Fibroblast of peridontal ligament (primary cell): Measurements from ENCODE around the gene GLOD4.
"Not testable (repeated sequence)": the region's sequence is repeated elsewhere in the genome, so short reads cannot be mapped to it uniquely, and the experiment has no call there.

ENCODE experiments used
- DNase-seq: peaks from one replicate; pipeline ENCODE4 v3.0.0-alpha.2; 2010; ENCODE audit errors: extremely low read depth

GLOD4 gene, protein sequence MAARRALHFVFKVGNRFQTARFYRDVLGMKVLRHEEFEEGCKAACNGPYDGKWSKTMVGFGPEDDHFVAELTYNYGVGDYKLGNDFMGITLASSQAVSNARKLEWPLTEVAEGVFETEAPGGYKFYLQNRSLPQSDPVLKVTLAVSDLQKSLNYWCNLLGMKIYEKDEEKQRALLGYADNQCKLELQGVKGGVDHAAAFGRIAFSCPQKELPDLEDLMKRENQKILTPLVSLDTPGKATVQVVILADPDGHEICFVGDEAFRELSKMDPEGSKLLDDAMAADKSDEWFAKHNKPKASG

GRCh38 chr17:781805-782731 lies at the start of gene GLOD4, which contains the start of gene MRM3:
Gene GLOD4 (minus strand): TSS chr17:782280. CDS start chr17:782255, 25 bp downstream.
Gene MRM3 (plus strand): TSS chr17:782353. CDS start chr17:782379, 26 bp downstream.
- peak; percentile 84 for DNase-seq

DNA sequence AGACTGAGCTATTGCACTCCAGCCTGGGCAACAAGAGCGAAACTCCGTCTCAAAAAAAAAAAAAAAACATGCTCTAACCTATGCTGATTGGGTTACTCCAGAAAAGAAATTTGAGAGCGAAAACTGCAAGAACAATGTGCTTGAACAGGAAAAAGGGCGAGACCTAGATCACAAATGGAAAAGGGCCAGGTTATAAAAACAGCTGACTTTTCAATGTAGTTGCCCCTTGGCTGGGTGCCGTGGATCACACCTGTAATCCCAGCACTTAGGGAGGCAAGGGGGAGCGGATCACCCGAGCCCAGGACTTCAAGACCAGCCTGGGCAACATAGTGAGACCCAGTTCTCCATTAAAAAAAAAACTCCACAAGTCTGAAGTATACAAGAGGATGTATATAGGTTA lies 48.9 kb upstream of the GLOD4 start:
- no peak for DNase-seq

DNA sequence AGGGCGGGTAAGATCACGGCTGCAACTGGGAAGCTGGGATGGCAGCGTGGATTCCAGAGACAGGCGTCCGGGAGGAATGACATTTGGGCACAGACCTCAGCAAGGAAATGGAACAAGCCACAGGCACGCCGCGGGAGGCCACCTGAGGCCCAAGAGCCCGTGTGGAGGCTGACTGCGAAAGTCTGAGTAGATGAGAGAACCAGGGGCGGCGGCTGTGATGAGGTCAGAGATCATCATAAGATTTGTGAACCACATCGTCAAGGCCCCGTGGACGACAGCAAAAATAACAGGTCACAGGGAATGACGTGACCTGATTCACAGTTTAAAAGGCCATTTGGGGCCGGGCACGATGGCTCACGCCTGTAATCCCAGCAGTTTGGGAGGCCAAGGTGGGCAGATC lies 48.3 kb upstream of the GLOD4 start:
- no peak for DNase-seq

- DNase-seq: not testable (repeated sequence)
Observed at GRCh38 chr17:829614-830013, 47.5 kb upstream of the GLOD4 start.

GRCh38 chr17:828761-829160 lies 46.7 kb upstream of the GLOD4 start:
- peak; percentile 84 for DNase-seq

DNA sequence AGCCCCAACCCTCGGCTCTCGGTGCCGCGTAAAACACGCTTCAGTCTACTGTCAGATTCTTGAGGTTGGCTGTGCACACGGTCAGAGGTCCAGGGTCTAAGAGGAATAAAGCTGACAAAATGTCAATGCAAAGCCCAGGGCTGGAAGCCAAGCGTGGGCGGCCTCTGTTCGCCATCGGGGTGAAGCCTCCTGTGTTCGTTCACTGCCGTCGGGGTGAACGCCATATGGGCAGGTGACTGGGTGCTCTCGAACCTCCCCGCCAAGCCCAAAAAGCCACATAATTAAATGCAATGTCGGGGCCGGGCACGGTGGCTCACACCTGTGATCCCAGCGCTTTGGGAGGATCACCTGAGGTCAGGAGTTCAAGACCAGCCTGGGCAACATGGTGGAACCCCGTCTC lies 44.7 kb upstream of the GLOD4 start:
- no peak for DNase-seq

DNA sequence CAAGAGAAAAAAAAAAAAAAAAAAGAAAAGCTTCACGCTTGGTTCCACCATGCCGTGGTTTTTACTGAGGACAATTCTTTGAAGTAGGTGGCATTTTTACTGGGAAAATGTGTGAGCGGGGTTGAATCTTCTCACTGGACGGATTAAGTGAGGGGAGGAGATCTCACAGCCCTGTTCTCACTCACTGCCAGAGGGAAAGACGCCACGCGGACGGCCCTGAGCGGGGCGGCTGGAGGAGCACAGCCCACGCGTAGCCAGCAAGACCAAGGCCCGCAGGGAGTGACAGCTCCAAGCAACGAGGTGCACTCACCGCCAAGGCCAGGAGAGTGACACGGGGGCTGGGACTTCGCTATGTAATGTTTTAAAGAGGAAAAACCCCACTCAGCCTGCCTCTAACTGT lies 43.1 kb upstream of the GLOD4 start:
- no peak for DNase-seq

GRCh38 chr17:824378-824777 lies 42.3 kb upstream of the GLOD4 start:
- no peak for DNase-seq

DNA sequence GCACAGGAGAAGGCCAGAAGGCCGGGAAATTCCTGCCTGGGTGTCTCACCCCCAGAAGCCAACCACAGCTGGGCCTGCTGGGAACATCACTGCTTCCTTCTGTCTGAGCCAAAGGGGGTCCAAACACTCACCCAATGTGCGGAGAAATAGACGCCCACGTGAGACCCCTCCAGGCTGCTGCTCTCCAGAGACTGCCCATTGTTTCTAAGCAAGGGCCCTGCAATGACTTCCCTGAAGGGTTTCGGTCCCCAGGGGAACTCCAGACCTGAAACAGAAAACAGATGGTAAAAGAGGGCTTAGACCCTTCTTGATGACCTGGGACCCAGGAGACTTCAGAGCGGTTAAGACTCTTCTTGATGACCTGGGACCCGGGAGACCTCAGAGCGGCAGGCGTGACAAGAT lies 41.4 kb upstream of the GLOD4 start:
- no peak for DNase-seq

DNA sequence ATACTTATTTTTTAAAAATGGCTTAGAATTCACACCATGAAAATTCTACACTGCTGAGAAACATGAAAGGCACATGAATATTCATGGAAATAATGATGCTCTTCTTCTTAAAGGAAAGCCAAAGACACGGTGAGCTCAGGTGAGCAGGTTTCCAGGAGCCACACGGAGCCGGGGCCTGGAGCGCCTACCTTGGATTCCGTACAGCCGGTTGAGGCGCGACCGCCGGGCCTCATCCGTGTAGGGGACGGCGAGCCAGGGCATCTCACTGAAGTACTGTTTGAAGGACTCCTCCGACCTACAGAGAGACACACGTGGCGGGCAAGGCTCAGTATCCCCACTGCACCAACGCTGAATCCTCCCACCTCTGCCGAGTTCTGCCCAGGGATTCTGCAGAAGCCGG lies 37.2 kb upstream of the GLOD4 start:
- DNase-seq: no peak

DNA sequence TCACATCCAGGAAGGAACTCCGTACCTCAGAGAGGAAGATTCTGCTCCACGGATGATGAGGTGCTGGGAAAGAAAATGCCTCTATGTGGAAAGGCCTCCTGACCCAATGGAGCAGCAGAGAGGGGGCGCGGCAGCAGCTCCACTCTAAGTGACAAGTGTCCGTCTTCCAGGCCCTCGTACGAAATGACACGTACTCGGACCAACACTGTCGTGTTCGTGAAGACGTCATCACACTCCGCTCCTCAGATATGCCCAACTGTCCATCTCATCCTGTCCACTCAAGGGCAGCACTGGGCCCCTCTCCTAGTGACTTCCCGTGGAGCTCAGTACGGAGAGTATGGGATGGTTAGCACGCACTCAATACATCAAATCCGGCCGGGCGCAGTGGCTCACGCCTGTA lies 32.3 kb upstream of the GLOD4 start:
- DNase-seq: no peak

DNA sequence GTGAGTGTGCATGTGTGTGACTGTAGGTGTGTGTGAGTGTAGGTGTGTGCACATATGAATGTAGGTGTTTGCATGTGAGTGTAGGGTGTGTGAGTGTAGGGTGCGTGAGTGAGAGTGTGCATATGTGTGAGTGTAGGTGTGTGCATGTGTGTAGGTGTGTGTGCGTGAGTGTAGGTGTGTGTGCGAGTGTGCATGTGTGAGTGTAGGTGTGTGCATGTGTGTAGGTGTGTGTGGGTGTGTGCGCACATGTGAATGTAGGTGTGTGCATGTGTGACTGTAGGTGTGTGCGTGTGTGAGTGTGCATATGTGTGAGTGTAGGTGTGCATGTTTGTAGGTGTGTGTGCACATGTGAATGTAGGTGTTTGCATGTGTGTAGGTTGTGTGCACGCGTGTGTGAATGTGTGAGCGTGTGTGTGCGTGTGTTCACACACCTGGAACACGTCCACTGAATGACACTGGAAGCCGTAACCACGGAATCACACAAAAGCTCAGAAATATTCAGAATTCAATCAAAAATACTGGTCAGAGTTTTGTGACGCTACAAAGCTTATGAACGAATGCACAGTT lies 30.6 kb upstream of the GLOD4 start:
- no peak for DNase-seq

DNA sequence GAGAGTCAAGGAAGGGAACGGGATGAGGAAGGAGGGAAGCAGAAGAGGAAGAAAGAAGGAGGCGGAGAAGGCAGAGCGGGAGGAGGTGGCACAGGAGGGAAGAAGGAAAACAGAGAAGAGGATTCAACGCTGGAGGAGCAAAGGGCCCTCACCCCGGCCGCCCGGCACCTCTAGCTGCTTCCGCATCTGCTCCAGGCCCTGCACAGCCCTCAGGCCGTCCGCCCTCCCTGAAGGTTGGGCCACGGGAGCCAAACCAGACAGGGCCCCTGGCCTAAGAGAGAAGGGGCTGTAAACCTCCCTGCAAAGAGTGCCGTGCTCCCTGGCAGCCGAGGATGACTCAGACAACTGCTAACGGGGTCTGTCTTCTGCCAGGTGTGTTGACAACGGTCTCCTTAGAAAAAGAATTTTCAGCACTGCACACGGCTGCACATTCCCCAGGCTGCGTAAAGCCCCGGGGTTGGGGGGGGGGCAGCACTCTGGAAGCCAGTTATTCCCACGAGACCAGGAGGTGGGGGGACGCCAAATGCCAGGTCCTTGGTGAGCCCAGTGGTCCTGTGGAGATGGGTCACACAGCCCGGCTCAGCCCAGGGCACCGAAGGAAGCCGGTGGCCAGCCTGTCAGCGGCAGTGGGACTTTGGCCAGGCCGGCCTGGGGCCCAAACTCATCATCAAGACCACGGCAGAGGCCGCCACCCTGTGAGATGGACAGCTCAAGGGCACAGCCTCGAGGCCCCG lies 29.1 kb upstream of the GLOD4 start:
- DNase-seq: no peak

DNA sequence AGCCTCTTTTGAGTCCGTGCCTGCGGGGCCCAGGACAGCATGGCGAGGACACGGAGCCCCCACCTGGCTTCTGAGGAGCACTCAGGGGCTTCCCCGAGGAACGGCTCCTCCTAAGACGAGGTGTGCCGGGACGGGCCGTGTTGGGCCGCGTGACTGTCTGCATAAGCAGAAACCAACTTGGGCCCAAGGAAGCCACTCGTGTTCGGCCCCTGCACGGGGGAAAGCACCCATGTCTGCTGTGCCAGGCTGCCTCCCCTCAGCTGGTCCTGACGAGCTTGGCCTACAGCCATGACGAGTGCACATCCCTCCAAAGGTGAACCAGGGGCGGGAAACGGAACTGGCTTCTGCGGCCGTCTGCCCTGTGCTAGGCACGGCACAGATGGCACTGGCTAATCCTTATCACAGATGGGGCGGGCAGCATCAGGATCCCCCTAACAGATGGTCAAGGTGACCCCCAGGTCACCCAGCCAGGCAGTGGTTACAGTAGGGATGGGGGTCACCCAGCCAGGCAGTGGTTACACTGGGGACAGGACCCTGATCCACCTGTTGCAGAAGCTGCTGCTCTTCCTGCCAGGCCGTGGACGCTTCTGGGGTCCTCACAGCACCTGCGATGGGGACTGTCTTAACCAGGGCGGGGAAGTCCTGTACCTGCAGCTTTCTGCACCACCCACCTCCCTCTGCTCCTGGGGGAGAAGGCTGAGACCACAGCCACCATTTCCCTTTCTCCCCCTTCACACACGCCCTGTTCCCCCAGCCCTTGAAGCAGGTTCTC lies 25.6 kb upstream of the GLOD4 start:
- DNase-seq: no peak

GRCh38 chr17:806781-807522 lies 24.9 kb upstream of the GLOD4 start:
- DNase-seq: no peak

DNA sequence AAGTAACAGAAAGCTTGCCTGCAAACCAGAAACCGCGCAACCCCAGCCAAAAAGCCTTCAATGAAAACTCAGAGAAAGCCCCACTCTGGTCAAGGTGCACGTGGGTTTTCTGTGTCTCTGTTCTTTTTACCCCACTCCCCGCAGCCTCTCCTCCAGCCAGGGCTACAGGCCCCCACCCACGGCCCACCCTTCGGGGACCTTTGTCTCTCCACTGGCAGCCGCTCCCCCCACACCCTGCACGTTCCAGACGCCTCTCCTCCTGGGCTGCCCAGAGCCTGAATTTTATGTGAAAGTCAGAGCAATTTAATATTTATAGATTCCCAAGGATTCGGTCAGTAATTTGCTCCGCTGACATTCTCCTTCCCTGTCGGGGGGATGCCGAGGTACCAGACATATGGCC lies 24.3 kb upstream of the GLOD4 start:
- no peak for DNase-seq

DNA sequence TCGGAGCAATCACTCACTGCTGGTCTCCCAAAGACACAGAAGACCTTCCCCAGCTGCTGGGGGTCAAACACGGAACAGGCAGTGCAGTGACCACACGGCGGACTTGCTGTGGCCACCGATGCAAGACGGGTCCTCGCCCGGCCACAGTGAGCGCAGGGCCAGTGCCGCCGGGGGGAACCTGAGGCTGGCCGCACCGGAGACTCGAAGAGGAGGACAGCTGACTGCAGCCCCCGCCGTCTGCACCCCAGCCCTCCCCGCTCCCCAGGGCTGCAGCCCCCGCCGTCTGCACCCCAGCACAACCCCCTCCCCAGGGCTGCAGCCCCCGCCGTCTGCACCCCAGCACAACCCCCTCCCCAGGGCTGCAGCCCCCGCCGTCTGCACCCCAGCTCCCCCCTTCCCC lies 23.8 kb upstream of the GLOD4 start:
- DNase-seq: not testable (repeated sequence)

DNA sequence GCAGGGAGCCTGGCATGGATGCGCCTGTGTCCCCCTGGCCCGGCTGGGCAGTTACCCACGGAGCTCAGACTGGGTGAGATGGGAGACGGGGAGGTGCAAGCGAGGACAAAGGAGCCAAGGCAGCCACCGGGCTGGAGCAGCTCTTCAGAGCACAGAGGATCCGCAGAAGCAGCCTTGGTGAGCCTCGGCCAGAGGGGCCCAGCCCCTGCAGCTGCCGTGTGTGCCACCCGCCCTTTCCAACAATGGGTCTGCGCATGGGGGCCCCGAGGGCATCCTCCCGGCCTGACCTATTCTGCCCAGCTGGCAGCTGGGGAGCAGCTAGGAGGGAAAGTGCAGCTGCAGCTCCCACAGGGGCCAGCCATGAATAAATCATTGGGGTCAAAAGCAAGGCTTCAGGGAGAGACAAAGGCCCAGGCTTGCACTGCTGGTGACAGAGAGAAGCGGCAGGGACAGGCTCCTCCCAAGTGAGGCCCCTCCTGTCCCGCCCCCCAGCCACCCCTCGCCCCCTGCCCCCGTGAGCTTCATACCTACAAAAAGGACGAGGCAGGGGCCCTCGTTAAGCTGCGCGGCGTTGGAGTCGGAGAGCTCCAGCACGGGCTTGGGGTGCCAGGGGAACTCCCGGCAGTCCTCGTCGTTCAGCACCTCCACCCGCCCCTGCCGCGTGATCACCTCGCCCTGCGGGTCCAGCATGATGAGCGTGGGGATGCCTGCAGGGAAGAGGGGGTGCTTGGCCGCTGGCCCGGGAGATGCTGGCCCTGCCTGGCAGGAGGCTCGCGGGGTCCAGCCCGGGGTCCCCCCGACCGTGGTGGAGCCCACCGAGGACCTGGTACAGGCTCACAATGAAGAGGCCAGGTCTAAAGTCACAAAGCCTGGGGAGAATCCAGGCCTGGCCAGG lies 22.7 kb upstream of the GLOD4 start:
- no peak for DNase-seq
